ENCODE data around the gene ZNF496. TPM values are rescaled to one million over a fixed set of nuclear protein-coding genes. Genes with fewer than 3 reads are reported as not detected.
"Not testable (repeated sequence)": the region's sequence is repeated elsewhere in the genome, so short reads cannot be mapped to it uniquely, and the experiment has no call there.

The ZNF496 gene
- total RNA-seq (17.2 TPM), polyA plus RNA-seq (27.8 TPM)

DNA sequence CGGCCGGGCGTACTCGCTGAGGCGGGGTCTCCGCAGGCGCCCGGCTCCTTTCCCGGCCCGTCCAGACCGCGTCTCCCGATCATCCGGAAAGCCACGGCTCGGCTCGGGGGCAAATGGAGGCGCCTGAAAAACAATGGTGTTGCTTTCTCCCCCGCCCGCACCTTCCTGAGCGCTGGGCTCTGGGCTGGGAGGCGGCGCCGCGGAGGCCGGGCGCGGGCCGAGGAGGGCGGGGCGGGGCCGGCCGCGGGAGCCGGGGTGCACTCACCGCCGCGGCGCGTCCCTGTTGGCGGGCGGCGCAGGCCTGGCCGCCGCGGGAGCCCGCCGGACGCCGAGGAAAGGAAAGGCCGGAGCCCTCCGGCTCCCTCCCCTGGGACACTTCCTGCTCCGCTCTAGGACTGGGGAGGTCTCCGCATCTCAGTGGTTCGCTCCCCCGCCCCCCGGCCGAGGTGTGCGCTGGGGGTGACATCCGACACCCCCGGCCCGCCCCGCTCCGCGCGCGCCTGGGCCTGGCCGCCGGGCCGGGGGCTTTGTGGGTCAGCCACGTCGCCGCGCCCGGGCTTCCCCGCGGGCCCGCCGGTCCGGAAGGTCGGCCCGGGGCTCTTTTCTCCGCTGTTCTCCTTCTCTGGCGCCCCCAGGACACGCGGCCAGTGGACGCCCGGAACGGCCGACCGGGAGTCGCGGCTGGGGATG lies at the start of gene ZNF496:
TSS of gene ZNF496 (minus strand) at position 343 of the 690 bp plus-strand sequence. CDS start 2,289 bp downstream, outside the sequence.
- WGBS = under 1% methylated on average over 93 of the region's 93 CpGs
- peak; percentile 71 for DNase-seq (ENCODE audit: extremely low spot score)
- no peaks in the 10 kb centered on the region for H3K4me1 ChIP-seq (ENCODE audit: insufficient read depth)

DNA sequence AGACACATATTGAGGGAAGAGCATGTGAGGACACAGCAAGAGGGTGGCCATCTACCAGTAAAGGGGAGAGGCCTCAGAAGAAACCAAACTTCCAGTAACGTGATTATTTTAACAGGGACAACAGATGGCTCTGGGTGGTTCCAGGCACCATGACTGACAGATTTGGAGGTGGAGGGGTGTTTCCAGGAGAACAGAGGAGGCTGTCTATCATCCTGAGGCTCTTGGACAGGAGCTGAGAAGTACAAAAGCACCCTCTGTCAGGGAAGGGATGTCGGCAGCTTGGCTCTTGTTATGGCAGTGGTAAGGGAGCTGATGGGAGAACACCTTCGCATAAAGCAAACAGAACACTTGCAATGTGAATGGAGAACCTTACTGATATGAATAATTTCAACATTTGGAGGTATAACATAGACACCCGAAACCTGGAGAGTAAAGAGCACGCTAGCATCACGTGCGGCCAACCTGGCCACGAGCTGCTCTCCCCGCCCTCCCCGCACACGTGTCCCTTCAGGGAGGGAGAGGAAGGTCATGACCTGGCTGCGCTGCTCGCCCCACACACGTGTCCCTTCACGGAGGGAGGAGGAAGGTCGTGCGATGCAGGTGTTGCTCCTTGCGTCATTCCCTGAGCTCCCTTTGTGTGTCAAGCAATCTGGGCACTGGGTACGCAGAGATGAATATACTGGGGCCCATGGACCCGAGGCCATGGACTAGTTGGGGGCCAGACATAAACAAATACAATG lies 46.8 kb upstream of the ZNF496 start:
- Histone ChIP-seq H3K27ac (ENCODE audit: low read depth) (no peak overlapping the region), H3K4me3 (ENCODE audit: low read depth, low read length) (no peak overlapping the region), H3K4me1 (ENCODE audit: insufficient read depth) (no peaks in the 10 kb centered on the region), H3K36me3 (ENCODE audit: insufficient read depth) (no peaks in the 10 kb centered on the region)
- no peak for DNase-seq (ENCODE audit: extremely low spot score)
- whole genome bisulfite sequencing = 90% methylated on average over 20 of the region's 20 CpGs

More for the DNA sequence above, at the start of gene ZNF496:
- Histone ChIP-seq H3K36me3 (ENCODE audit: insufficient read depth) (no peaks in the 10 kb centered on the region), H3K4me3 (ENCODE audit: low read depth, low read length) (peak within 1 kb of the TSS; percentile 84), H3K27ac (ENCODE audit: low read depth) (peak within 1 kb of the TSS; percentile 87)

DNA sequence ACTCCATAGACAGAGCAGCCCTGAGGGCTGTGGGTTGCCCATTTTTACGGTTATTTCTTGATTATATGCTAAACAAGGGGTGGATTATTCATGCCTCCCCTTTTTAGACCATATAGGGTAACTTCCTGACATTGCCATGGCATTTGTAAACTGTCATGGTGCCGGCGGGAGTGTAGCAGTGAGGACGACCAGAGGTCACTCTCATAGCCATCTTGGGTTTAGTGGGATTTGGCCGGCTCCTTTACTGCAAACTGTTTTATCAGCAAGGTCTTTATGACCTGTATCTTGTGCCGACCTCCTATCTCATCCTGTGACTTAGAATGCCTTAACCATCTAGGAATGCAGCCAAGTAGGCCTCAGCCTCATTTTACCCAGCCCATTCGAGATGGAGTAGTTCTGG lies 46.0 kb upstream of the ZNF496 start:
- not testable (repeated sequence) for H3K4me1 ChIP-seq (ENCODE audit: insufficient read depth); DNase-seq (ENCODE audit: extremely low spot score); H3K4me3 ChIP-seq (ENCODE audit: low read depth, low read length); H3K36me3 ChIP-seq (ENCODE audit: insufficient read depth); H3K27ac ChIP-seq (ENCODE audit: low read depth)
- 48% methylated on average over 7 of the region's 7 CpGs for WGBS

DNA sequence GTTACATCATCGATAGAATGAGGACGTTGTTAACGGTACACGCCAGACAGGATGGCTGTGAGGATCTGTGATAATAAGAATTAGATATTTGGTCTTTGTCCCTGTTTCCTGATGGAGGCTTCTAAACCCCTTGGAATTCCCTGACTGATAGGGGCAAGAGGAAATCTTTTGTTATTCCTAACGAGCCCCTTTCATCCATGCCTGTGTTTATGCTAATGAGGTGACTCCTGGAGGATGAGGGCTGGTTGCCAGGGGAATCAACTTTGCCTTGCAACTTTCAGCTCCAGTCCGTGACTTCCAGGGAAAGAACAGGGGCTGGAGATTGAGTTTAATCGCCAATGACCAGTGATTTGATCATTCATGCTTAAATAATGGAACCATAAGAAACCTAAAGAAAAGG lies 45.0 kb upstream of the ZNF496 start:
- WGBS = 34% methylated on average over 7 of the region's 7 CpGs
- Histone ChIP-seq H3K4me3 (ENCODE audit: low read depth, low read length) (no peak overlapping the region), H3K36me3 (ENCODE audit: insufficient read depth) (no peaks in the 10 kb centered on the region), H3K4me1 (ENCODE audit: insufficient read depth) (no peaks in the 10 kb centered on the region), H3K27ac (ENCODE audit: low read depth) (no peak overlapping the region)
- DNase-seq (ENCODE audit: extremely low spot score) = no peak

DNA sequence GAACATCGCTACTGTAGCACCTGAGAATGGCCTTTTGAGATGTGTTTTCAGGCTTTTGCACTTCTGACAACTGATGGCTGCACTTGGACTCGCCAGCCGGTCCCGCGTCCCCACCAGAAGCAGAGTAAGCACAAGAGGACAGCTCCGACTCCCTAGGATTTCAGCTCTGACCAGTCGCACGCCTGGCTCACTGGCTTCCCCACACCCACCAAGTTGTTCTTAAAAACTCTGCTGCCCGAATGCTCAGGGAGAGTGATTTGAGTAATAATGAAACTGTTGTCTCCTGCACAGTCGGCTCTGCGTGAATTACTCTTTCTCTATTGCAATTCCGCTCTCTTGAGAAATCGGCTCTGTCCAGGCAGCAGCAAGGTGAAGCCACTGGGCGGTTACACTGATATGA lies 44.1 kb upstream of the ZNF496 start:
- no peaks in the 10 kb centered on the region for H3K4me1 ChIP-seq (ENCODE audit: insufficient read depth)
- H3K27ac ChIP-seq (ENCODE audit: low read depth) = no peak overlapping the region
- H3K4me3 ChIP-seq (ENCODE audit: low read depth, low read length) = no peak overlapping the region
- no peaks in the 10 kb centered on the region for H3K36me3 ChIP-seq (ENCODE audit: insufficient read depth)
- WGBS = 82% methylated on average over 14 of the region's 14 CpGs
- no peak for DNase-seq (ENCODE audit: extremely low spot score)

DNA sequence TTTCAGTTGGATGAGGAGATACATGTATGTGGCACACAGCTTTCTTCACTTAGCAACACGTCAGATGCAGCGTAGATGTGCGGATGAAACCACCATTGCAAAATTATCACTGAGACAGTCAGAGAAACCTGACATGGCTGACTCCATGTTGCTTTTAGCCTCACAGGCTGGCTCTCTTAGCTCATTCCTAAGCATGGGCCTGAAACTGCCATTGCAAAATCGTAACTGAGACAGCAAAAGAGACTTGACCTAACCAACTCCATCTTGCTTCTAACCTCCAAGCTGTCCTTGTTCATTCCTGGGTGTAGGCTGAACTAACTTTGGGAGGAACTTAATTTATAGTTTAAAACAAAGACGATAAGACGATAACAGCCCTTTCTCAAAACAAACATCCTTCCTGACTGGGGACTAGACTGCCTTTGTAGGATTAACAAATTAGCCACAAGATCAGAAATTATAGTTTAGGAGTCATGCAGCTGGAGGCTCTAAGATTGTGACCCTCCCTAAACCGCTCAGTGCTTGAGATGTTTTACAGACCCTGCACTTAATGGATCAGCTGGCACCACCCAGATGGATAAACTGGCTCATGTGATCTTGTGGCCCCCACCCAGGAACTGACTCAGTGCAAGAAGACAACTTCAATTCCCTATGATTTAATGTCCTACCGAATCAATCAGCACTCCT lies 43.1 kb upstream of the ZNF496 start:
- H3K36me3 ChIP-seq (ENCODE audit: insufficient read depth); H3K4me3 ChIP-seq (ENCODE audit: low read depth, low read length); H3K27ac ChIP-seq (ENCODE audit: low read depth); H3K4me1 ChIP-seq (ENCODE audit: insufficient read depth); DNase-seq (ENCODE audit: extremely low spot score): not testable (repeated sequence)
- WGBS = 69% methylated on average over 8 of the region's 8 CpGs

DNA sequence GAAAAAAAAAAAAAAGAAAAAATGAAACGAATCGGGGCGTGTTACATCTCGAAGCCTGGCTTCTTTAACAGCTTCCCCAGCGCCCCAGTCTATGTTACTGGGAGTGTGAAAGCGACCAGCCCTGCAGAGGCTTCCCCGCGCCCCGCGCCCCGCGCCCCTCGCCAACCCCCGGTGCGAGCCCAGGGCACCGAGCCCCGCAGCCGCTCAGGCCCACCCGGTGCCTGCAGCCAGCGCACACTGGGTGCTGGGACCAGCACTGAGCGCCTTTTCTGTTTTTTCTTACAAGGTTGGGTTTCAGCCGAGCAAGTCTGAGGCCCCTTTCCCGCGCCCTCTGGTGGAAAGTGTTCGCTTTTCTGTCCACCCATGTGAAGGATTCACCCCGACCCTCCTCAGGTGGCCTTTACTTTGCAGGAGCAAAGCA lies 42.1 kb upstream of the ZNF496 start:
- WGBS = 15% methylated on average over 26 of the region's 26 CpGs
- Histone ChIP-seq H3K4me3 (ENCODE audit: low read depth, low read length) (peak overlapping the region; percentile 38), H3K4me1 (ENCODE audit: insufficient read depth) (no peaks in the 10 kb centered on the region), H3K27ac (ENCODE audit: low read depth) (no peak overlapping the region), H3K36me3 (ENCODE audit: insufficient read depth) (no peaks in the 10 kb centered on the region)
- DNase-seq (ENCODE audit: extremely low spot score) = no peak

DNA sequence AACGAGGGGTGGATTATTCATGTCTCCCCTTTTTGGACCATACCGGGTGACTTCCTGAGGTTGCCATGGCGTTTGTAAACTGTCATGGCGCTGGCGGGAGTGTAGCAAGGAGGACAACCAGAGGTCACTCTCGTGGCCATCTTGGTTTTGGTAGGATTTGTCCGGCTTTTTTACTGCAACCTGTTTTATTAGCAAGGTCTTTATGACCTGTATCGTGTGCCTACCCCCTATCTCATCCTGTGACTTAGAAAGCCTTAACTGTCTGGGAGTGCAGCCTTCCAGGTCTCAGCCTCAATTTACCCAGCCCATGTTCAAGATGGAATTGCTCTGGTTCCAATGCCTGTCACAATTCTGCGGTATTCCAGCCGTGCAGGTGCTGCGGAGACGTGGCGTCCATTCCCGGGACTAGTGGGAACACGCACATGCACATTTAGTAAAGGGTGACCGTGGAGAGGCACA lies 40.2 kb upstream of the ZNF496 start:
- Histone ChIP-seq H3K4me1 (ENCODE audit: insufficient read depth) (no peaks in the 10 kb centered on the region), H3K27ac (ENCODE audit: low read depth) (no peak overlapping the region), H3K36me3 (ENCODE audit: insufficient read depth) (no peaks in the 10 kb centered on the region), H3K4me3 (ENCODE audit: low read depth, low read length) (no peak overlapping the region)
- no peak for DNase-seq (ENCODE audit: extremely low spot score)
- 88% methylated on average over 16 of the region's 16 CpGs for WGBS

DNA sequence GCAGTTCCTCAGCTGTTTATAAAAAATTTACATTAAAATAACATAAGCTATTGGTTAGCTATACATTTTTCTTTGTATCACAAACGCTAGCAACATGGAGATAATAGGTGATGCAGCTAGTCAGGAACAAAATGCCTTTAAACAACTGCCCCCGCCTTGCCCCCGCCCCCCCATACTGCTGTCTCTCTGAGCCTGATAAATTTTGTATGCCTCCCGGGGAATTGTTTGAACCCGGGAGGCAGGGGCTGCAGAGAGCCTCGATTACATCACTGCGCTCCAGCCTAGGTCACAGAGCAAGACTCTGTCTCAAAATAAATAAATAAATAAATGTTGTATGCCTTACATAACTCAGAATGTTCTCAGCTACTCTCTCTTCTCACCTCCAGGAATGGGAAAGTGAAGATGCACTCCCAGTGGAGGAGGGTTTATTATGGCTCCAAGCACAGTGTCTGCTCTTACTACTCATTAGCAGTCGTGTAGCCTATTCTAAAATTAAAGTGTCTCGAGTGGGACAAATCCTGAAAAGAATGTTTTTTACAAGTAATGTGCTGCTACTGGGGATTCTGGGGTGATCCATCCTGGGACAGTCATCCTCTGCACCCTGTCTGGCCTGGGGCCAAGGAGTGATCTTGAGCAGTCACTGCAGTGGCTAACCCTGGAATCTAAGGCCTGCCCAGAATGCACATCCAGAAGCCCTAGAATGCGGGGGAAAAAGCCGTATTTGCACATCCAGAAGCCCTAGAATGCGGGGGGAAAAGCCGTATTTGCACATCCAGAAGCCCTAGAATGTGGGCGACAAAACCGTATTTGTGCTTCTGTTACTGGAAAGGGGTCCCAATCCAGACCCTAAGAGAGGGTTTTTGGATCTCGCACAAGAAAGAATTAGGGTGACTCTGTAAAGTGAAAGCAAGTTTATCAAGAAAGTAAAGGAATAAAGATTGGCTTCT lies 39.4 kb upstream of the ZNF496 start:
- H3K4me1 ChIP-seq (ENCODE audit: insufficient read depth) = no peaks in the 10 kb centered on the region
- no peak overlapping the region for H3K27ac ChIP-seq (ENCODE audit: low read depth)
- no peak for DNase-seq (ENCODE audit: extremely low spot score)
- H3K4me3 ChIP-seq (ENCODE audit: low read depth, low read length) = no peak overlapping the region
- H3K36me3 ChIP-seq (ENCODE audit: insufficient read depth) = no peaks in the 10 kb centered on the region
- WGBS = 64% methylated on average over 16 of the region's 16 CpGs

DNA sequence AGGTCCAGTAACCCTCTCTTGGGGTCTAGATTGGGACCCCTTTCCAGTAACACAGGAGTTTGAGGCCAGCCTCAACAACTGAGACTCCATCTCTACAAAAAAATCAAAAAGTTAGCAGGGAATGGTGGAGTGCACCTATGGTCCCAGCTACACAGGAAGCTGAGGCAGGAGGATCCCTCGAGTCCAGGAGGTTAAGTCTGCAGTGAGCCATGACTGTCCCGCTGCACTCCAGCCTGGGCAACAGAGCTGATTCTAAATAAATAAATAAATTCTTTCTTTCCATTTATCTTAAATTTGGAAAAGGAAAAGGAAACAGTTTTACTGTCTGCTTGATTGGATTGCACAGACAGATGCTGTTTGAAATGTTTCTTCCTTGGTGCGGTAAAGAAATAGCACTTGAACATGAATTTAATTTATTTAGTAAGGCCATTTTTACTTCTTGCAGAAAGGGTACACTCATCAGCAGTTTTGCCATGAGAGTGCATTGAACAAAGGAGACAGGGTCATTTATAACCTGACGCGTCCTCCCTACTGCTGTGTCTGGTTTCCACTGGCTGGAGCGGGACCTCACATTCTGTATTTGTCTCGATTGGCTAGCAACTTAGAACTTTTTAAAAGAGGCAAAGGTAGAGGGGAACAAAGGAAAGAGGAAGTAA lies 37.0 kb upstream of the ZNF496 start:
- H3K4me3 ChIP-seq (ENCODE audit: low read depth, low read length) = no peak overlapping the region
- H3K36me3 ChIP-seq (ENCODE audit: insufficient read depth) = no peaks in the 10 kb centered on the region
- no peak for DNase-seq (ENCODE audit: extremely low spot score)
- 62% methylated on average over 7 of the region's 7 CpGs for WGBS
- no peaks in the 10 kb centered on the region for H3K4me1 ChIP-seq (ENCODE audit: insufficient read depth)
- no peak overlapping the region for H3K27ac ChIP-seq (ENCODE audit: low read depth)

DNA sequence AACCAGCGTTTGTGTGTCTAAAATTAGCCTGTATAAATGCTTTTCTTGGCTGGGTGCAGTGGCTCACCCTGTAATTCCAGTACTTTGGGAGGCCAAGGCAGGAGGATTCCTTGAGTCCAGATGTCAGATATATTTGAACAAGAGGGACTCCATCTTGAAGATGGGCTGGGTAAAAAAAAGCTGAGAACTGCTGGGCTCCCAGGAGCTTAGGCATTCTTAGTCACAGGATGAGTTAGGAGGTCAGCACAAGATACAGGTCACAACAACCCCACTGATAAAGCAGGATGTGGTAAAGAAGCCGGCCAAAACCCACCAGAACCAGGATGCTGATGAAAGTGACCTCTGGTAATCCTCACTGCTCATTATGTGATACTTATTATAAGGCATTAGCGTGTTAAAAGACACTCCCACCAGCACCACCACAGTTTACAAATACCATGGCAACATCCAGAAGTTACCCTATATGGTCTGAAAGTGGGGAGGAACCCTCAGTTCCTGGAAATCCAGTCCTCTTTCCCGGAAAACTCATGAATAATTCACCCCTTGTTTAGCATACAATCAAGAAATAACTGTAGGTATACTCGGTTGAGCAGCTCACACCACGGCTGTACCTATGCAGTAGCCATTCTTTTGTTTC lies 36.2 kb upstream of the ZNF496 start:
- Histone ChIP-seq H3K4me3 (ENCODE audit: low read depth, low read length) (no peak overlapping the region), H3K4me1 (ENCODE audit: insufficient read depth) (no peaks in the 10 kb centered on the region), H3K36me3 (ENCODE audit: insufficient read depth) (no peaks in the 10 kb centered on the region), H3K27ac (ENCODE audit: low read depth) (no peak overlapping the region)
- WGBS = 53% methylated on average over 6 of the region's 6 CpGs
- DNase-seq (ENCODE audit: extremely low spot score) = no peak

DNA sequence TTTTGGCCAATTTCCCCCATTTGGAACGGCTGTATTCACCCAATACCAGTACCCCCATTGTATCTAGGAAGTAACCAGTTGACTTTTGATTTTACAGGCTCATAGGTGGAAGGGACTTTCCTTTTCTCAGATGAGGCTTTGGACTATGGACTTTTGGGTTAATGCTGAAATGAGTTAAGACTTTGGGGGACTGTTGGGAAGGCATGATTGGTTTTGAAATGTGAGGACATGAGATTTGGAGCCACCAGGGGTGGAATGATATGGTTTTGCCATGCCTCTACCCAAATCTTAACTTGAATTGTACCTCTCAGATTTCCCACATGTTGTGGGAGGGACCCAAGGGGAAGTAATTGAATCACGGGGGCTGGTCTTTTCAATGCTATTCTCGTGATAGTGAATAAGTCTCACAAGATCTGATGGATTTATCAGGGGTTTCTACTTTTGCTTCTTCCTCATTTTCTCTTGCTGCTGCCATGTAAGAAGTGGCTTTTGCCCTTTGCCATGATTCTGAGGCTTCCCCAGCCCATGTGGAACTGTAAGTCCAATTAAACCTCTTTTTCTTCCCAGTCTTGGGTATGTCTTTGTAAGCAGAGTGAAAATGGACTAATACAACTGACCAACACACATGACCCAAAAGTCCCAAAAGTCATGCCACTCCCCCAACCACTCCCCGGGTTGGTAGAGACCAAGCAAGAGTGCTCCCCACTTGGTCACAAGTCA lies 35.4 kb upstream of the ZNF496 start:
- no peak overlapping the region for H3K4me3 ChIP-seq (ENCODE audit: low read depth, low read length)
- H3K4me1 ChIP-seq (ENCODE audit: insufficient read depth) = no peaks in the 10 kb centered on the region
- no peak overlapping the region for H3K27ac ChIP-seq (ENCODE audit: low read depth)
- no peaks in the 10 kb centered on the region for H3K36me3 ChIP-seq (ENCODE audit: insufficient read depth)
- DNase-seq (ENCODE audit: extremely low spot score) = no peak
- 79% methylated on average over 4 of the region's 4 CpGs for WGBS
